ENCODE measurements around the gene IL17B.
"Not testable (repeated sequence)": the region's sequence is repeated elsewhere in the genome, so short reads cannot be mapped to it uniquely, and the experiment has no call there.

Gene IL17B

GRCh38 chr5:149400304-149400703 lies 21.2 kb upstream of the IL17B start:
- DNase-seq (ENCODE audit: low spot score) = no peak

DNA sequence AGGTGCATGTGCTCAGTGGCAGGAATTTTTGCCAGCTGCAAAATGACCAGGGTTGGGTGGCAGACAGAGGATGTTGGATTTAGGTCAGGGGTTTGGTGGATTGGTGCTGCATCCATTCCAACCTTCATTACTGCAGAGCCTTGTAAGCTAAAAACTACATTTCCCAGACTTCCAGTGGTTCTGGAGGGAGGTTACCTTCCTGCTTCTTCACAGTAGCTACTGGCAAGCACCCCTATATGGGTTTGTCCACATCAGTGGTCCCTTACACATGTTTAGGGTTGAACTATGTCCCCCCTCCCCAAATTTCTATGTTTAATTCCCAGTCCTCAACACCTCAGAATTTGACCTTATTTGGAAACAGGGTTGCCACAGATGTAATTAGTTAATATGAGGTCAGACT lies 20.7 kb upstream of the IL17B start:
- DNase-seq (ENCODE audit: low spot score) = no peak

- not testable (repeated sequence) for DNase-seq (ENCODE audit: low spot score)
Measured at GRCh38 chr5:149398747-149399266, 19.7 kb upstream of the IL17B start.

GRCh38 chr5:149397530-149397929 lies 18.4 kb upstream of the IL17B start:
- DNase-seq (ENCODE audit: low spot score) = no peak

GRCh38 chr5:149394996-149395395 lies 15.9 kb upstream of the IL17B start:
- DNase-seq (ENCODE audit: low spot score) = not testable (repeated sequence)

GRCh38 chr5:149392718-149393117 lies 13.6 kb upstream of the IL17B start:
- no peak for DNase-seq (ENCODE audit: low spot score)

DNA sequence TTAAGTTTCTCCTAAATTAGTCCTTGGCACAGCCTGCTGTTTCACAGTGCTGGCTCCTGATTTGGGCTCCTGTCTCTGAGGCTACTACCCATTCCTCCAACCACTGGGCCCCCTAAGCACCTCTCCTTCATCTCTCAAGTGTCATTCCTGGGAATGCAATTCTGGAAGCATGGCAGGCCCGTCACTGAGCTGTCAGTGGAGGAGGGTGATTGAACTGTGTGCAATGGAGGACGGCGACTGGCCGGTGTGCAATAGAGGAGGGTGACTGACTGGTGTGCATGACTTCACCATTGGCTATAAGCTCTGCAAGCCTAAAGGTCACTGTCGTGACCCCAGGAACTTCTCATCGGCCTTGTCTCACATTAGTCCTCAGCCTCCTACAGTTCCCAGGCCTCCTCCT lies 12.4 kb upstream of the IL17B start:
- no peak for DNase-seq (ENCODE audit: low spot score)

GRCh38 chr5:149391076-149391475 lies 12.0 kb upstream of the IL17B start:
- DNase-seq (ENCODE audit: low spot score) = not testable (repeated sequence)

- no peak for DNase-seq (ENCODE audit: low spot score)
Measured at GRCh38 chr5:149389552-149390495, 10.7 kb upstream of the IL17B start.

DNA sequence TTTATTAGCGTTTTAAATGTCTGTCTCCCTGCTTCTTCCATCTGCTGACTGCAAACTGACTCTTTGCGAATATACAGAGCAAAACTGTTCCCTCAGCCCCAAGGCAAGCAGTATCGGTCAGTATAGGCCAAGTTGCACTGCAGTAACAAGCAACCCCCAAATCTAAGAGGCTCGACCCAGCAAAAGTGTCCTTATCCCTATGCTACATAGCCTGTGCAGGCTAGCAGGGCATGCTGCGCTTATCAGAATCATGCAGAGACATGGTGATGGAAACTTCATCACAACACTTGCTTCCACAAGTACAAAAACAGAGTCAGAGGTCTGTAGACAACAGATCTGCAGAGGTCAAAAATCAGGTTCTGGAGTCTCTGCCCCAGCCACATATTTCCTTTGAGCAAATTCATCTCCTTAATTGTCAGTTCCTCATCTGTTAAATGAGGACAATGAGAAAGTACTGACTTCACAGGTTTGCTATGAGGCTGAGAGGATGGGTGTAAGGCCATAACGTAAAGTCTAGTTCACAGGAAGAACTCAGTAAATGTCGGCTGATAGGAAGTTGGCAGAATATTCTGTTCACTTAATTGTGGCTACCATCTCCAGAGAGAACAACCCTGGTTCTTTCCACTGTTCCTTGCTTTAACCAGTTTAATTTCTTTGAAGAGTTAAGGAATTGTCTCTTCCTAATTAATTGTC lies 9.6 kb upstream of the IL17B start:
- DNase-seq (ENCODE audit: low spot score) = no peak

- no peak for DNase-seq (ENCODE audit: low spot score)
Measured at GRCh38 chr5:149387982-149388381, 8.9 kb upstream of the IL17B start.

GRCh38 chr5:149387081-149387631 lies 8.1 kb upstream of the IL17B start:
- no peak for DNase-seq (ENCODE audit: low spot score)

DNA sequence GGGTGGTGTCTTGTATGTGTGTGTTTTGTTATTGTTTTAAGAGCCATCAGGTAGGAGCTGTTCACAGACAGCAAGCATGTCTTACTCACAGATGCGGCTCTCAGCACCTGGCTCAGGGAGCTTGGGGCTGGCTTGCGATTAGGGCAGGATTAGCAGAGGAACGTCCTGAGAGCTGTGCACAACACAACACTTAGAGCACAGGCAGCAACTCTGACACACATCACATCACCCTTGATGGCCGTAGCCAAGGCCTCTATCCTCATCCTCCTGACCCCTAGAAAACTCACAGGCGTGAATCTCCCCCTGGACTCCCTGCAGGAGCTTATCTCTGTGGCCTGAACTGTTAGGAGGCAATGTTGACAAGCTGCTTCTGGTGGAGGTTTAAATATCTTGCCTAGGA lies 7.1 kb upstream of the IL17B start:
- no peak for DNase-seq (ENCODE audit: low spot score)

GRCh38 chr5:149383399-149383798 lies 4.3 kb upstream of the IL17B start:
- no peak for DNase-seq (ENCODE audit: low spot score)

DNA sequence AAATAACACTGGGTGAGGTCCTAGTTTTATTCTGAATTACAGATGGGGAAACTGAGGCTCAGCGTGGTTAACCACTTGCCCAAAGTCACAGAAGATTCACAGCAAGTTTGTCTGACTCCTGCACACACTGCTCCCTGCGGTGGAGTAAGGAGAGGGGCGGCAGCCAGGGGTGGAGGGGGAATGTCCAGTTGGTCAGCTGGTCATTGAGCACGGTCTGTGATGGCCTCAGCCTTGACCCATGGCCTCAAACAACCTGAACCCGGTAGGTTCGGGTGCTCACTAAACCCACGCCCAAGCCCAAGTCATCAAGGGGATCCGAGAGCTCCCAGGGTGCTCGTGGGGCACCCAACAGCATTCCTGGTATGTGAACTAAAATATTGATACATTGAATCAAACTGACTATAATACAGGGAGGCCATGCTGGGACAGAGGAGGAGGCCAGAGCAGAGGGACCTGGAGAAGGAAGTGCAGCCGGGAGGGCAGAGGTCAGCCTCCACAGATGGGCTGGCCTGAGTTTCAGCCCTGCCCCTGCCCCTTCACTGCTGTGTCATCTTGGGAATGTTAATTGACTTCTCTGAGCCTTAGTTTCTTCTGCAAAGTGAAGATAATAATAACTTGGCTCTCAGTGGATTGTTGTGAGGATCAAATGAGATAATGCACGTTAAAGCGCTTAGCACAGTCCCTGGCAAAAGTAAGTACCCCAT lies 3.6 kb upstream of the IL17B start:
- DNase-seq (ENCODE audit: low spot score) = no peak

DNA sequence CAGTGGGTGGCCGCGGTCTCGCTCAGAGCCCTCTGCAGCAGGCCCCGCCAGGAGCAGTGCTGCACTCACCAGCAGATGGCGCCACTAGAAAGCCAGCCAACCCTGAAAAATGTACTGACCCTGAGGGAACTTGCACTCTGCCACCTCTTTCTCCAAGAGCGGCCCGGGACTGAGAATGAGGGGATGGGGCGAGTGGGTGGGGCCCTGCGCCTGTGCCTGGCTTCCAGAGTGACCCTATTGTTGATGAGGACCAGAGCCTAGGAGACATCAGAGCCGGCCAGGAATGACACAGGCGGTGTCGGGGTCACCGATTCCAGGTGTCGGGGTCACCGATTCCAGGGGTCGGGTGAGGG lies 2.9 kb upstream of the IL17B start:
- DNase-seq (ENCODE audit: low spot score) = peak; percentile 94

DNA sequence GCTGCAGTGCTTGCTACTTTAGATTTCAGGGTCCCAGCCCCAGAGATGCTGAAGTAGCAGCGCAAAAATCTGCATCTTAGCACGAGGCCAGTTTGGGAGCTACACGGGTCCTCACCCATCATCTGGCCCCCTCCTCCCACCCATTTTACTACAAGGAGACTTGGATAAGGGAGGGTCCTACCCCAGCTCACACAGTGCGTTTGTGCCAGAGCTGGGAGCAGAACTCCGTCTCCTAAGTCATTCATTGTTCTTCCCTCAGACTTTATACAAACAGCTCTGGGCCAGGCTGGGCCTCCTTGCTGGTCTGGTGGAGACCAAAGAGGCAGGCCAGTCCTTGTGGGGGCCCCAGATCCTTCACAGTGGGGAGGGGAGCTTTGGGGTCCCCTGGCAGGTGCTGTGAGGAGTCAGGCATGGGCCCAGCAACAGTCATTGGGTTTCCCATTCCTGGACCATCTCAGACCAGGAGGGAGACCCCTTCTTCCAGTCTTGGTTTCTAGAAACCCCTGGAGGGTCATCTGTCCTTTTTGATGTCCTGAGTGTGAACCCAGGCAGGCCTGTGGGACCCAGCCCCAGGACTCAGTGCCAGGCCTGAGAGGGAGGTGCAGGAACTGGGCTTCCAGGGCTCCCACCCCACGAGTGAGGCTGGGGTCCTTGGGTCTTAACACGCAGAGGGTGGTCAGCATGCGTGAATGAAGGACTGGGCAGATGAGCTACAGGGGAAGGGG lies 2.3 kb upstream of the IL17B start:
- DNase-seq (ENCODE audit: low spot score) = no peak

GRCh38 chr5:149380466-149381121 lies 1.5 kb upstream of the IL17B start:
- peak; percentile 47 for DNase-seq (ENCODE audit: low spot score)

- DNase-seq (ENCODE audit: low spot score) = no peak
Measured at GRCh38 chr5:149379818-149380374, 804 bp upstream of the IL17B start.

- DNase-seq (ENCODE audit: low spot score) = no peak
Measured at GRCh38 chr5:149378241-149378820, 761 bp downstream of the IL17B start.
